ENCODE data around the gene METTL1.

- TF ChIP-seq CTCF (IDR thresholded peaks at IDR 0.05; ENCODE audit: poor library complexity) (no peak), EZH2phosphoT487 (IDR thresholded peaks at IDR 0.05; ENCODE audit: low read depth, severe bottlenecking, unreplicated experiment) (no peak)
These were observed 21.1 kb downstream of the METTL1 start for GRCh38 chr12:57750561-57751431.

Data from hepatocyte (in vitro differentiated cells).